Measurements from ENCODE around the gene RBM6. TPM values are rescaled to one million over a fixed set of nuclear protein-coding genes. Genes with fewer than 3 reads are reported as not detected.

Gene RBM6
- total RNA-seq, 1 experiment from 2014 or later, result 69.6 TPM

DNA sequence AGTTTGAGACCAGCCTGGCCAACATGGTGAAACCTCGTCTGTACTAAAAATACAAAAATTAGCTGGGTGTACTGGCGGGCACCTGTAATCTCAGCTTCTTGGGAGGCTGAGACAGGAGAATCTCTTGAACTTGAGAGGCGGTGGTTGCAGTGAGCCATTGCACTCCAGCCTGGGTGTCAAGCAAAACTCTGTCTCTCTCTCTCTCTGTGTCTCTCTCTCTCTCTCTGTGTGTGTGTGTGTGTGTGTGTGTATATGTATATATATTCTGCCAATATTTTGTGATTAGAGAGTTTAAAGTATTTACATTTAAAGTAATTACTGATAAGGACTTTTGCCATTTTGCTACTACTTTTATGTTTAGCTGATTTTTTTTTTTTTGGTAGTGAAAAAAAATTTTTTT lies 15.7 kb downstream of the RBM6 start:
- DNase-seq, result no peak
- H3K4me3 Mint-ChIP-seq (ENCODE audit: low read depth, unreplicated experiment), result no peak overlapping the region
- no peak overlapping the region for H3K27ac Mint-ChIP-seq (ENCODE audit: unreplicated experiment)
- BruUV-seq (replicated peaks), result no TSS peak
- no peak for TF ChIP-seq CTCF (IDR thresholded peaks at IDR 0.05; ENCODE audit: unreplicated experiment)
- CTCF ChIA-PET, result interaction anchor here (0.6 kb wide), 2 partner anchors 74 to 102 kb away, joined by 3 read pairs; no protein-coding TSS in a partner anchor
- H3K4me1 Mint-ChIP-seq (ENCODE audit: low read depth, unreplicated experiment), result no peaks in the 10 kb centered on the region
- no peaks in the 10 kb centered on the region for H3K27me3 Mint-ChIP-seq (ENCODE audit: unreplicated experiment)
- H3K36me3 Mint-ChIP-seq (ENCODE audit: insufficient read depth, unreplicated experiment), result peaks cover 4% of the 10 kb centered on the region
- H3K9me3 Mint-ChIP-seq (ENCODE audit: low read depth, unreplicated experiment), result no peaks in the 10 kb centered on the region
- intact Hi-C loops (cut with micrococcal nuclease; ENCODE audit: unreplicated experiment), result no loop called here

DNA sequence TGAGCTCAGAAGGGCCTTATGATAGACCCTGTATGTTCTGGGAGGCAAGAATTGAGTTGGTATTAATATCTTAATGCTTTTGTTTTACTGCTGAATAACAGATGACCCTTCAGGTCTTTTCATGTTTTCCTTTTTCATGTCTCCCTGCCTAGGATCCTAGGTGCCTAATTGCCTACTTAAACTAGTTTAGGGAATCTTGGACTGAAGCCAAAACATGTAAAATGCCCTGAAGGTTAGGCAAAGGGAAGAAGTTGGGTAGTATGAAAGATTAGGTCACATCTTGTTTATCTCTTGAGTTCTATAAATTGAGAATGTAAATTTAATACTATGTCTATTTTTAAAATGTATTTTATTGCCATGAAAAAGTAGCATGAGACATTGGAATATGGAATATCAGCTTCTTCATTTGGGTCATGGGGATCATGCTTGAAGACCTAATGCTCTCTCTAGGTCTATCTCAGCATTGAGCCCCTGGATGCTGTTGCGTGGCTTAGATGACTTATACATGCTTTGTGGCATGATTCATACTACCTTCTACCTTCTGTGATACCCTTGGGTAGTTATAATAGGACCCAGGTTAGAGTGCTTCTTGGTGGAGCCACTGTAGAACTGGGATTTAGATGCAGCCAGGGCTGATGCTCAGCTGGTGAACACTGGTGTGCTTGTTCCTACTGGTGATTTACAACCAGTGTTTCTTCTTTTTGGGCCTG lies 26.4 kb downstream of the RBM6 start:
- BruUV-seq (replicated peaks), result no TSS peak
- intact Hi-C loops (cut with micrococcal nuclease; ENCODE audit: unreplicated experiment), result no loop called here
- peaks cover 10% of the 10 kb centered on the region for H3K36me3 Mint-ChIP-seq (ENCODE audit: insufficient read depth, unreplicated experiment)
- no peak for TF ChIP-seq CTCF (IDR thresholded peaks at IDR 0.05; ENCODE audit: unreplicated experiment)
- no peak for DNase-seq
- H3K27me3 Mint-ChIP-seq (ENCODE audit: unreplicated experiment), result no peaks in the 10 kb centered on the region
- no peak overlapping the region for H3K27ac Mint-ChIP-seq (ENCODE audit: unreplicated experiment)
- CTCF ChIA-PET, result no interaction called here
- H3K4me3 Mint-ChIP-seq (ENCODE audit: low read depth, unreplicated experiment), result no peak overlapping the region
- no peaks in the 10 kb centered on the region for H3K4me1 Mint-ChIP-seq (ENCODE audit: low read depth, unreplicated experiment)
- H3K9me3 Mint-ChIP-seq (ENCODE audit: low read depth, unreplicated experiment), result no peaks in the 10 kb centered on the region

GRCh38 chr3:49967291-49967690 lies 27.3 kb downstream of the RBM6 start:
- H3K9me3 Mint-ChIP-seq (ENCODE audit: low read depth, unreplicated experiment), result no peaks in the 10 kb centered on the region
- no peaks in the 10 kb centered on the region for H3K27me3 Mint-ChIP-seq (ENCODE audit: unreplicated experiment)
- H3K36me3 Mint-ChIP-seq (ENCODE audit: insufficient read depth, unreplicated experiment), result peaks cover 10% of the 10 kb centered on the region
- intact Hi-C loops (cut with micrococcal nuclease; ENCODE audit: unreplicated experiment), result no loop called here
- no peaks in the 10 kb centered on the region for H3K4me1 Mint-ChIP-seq (ENCODE audit: low read depth, unreplicated experiment)
- CTCF ChIA-PET, result no interaction called here
- no TSS peak for BruUV-seq (replicated peaks)
- no peak for TF ChIP-seq CTCF (IDR thresholded peaks at IDR 0.05; ENCODE audit: unreplicated experiment)
- no peak overlapping the region for H3K27ac Mint-ChIP-seq (ENCODE audit: unreplicated experiment)
- H3K4me3 Mint-ChIP-seq (ENCODE audit: low read depth, unreplicated experiment), result no peak overlapping the region
- DNase-seq, result no peak

DNA sequence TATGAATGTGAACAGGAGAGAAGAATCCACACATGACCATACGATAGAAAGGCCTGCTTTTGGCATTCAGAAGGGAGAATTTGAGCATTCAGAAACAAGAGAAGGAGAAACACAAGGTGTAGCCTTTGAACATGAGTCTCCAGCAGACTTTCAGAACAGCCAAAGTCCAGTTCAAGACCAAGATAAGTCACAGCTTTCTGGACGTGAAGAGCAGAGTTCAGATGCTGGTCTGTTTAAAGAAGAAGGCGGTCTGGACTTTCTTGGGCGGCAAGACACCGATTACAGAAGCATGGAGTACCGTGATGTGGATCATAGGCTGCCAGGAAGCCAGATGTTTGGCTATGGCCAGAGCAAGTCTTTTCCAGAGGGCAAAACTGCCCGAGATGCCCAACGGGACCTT lies 28.4 kb downstream of the RBM6 start:
- CTCF ChIA-PET, result no interaction called here

More for the DNA sequence above, 28.4 kb downstream of the RBM6 start:
- H3K4me1 Mint-ChIP-seq (ENCODE audit: low read depth, unreplicated experiment), result no peaks in the 10 kb centered on the region
- no peak for DNase-seq
- BruUV-seq (replicated peaks), result TSS peak; percentile 64
- no peaks in the 10 kb centered on the region for H3K27me3 Mint-ChIP-seq (ENCODE audit: unreplicated experiment)
- no peak overlapping the region for H3K27ac Mint-ChIP-seq (ENCODE audit: unreplicated experiment)
- TF ChIP-seq CTCF (IDR thresholded peaks at IDR 0.05; ENCODE audit: unreplicated experiment), result no peak
- intact Hi-C loops (cut with micrococcal nuclease; ENCODE audit: unreplicated experiment), result no loop called here
- H3K9me3 Mint-ChIP-seq (ENCODE audit: low read depth, unreplicated experiment), result no peaks in the 10 kb centered on the region
- H3K4me3 Mint-ChIP-seq (ENCODE audit: low read depth, unreplicated experiment), result no peak overlapping the region
- peaks cover 16% of the 10 kb centered on the region for H3K36me3 Mint-ChIP-seq (ENCODE audit: insufficient read depth, unreplicated experiment)
